ENCODE results near the gene ADAMTS9. TPM values are rescaled to one million over a fixed set of nuclear protein-coding genes. Genes with fewer than 3 reads are reported as not detected.

ADAMTS9 gene
- polyA plus RNA-seq, 2 of the 4 experiments (the other 2 are of a cell fraction), result 0.34 to 1.1 TPM

- no peaks in the 10 kb centered on the region for H3K4me1 ChIP-seq
- ATAC-seq, result no peak
- TF ChIP-seq CHD4 (IDR thresholded peaks at IDR 0.05; ENCODE audit: borderline replicate concordance), result no peak
- TF ChIP-seq GATA3 (IDR thresholded peaks at IDR 0.05; ENCODE audit: borderline replicate concordance), result no peak
- no peak for TF ChIP-seq MAZ (IDR thresholded peaks at IDR 0.05; ENCODE audit: borderline replicate concordance, low read depth, low read length)
- no peak for TF ChIP-seq BHLHE40 (IDR thresholded peaks at IDR 0.05; ENCODE audit: low read depth, low read length)
- TF ChIP-seq FOSL2 (IDR thresholded peaks at IDR 0.05), result no peak
- no peak for TF ChIP-seq FOSL2 (CRISPR knock-in tag; IDR thresholded peaks at IDR 0.05)
- ChIA-PET CTCF (no interaction called here), POLR2A (no interaction called here)
- no peak overlapping the region for H3K4me2 ChIP-seq
- no peak overlapping the region for H3K27ac ChIP-seq
- no peak for FAIRE-seq
- 30% methylated on average over 3 of the region's 3 CpGs for WGBS (ENCODE audit: missing lambda C conversion rate)
- H3K4me3 ChIP-seq, result no peak overlapping the region
- no peak for DNase-seq (ENCODE audit: low read depth in 1 of 2, low spot score in 1 of 2)
- H3K9me3 ChIP-seq, result no peaks in the 10 kb centered on the region
Measured at GRCh38 chr3:64644483-64644882, 43.3 kb downstream of the ADAMTS9 start.

- Histone ChIP-seq H3K4me1 (no peaks in the 10 kb centered on the region), H3K4me2 (no peak overlapping the region), H3K27ac (no peak overlapping the region), H3K9me3 (no peaks in the 10 kb centered on the region), H3K4me3 (no peak overlapping the region)
- ChIA-PET POLR2A (no interaction called here), CTCF (interaction anchor here (1.0 kb wide), 1 partner anchor 109 kb away, joined by 5 read pairs; no protein-coding TSS in a partner anchor)
- DNase-seq (ENCODE audit: low read depth in 1 of 2, low spot score in 1 of 2) (no peak), ATAC-seq (no peak), FAIRE-seq (no peak)
- TF ChIP-seq RARB (CRISPR knock-in tag; IDR thresholded peaks at IDR 0.05), result no peak
- 69% methylated on average over 18 of the region's 18 CpGs for WGBS (ENCODE audit: missing lambda C conversion rate)
Measured at GRCh38 chr3:64642327-64643151, 45.3 kb downstream of the ADAMTS9 start.

GRCh38 chr3:64638981-64639481 lies 48.8 kb downstream of the ADAMTS9 start:
- Histone ChIP-seq H3K27ac (no peak overlapping the region), H3K4me1 (no peaks in the 10 kb centered on the region), H3K9me3 (no peaks in the 10 kb centered on the region), H3K4me2 (no peak overlapping the region), H3K4me3 (no peak overlapping the region)
- ChIA-PET POLR2A (no interaction called here), CTCF (no interaction called here)
- FAIRE-seq (no peak), ATAC-seq (no peak), DNase-seq (ENCODE audit: low read depth in 1 of 2, low spot score in 1 of 2) (no peak)
- TF ChIP-seq SMC3 (IDR thresholded peaks at IDR 0.05) (no peak), KDM1A (IDR thresholded peaks at IDR 0.05; ENCODE audit: low read depth) (no peak), SREBF2 (IDR thresholded peaks at IDR 0.05) (no peak), EHMT2 (IDR thresholded peaks at IDR 0.05; ENCODE audit: low read depth) (no peak), ATOH8 (CRISPR knock-in tag; IDR thresholded peaks at IDR 0.05; ENCODE audit: low read depth) (no peak), HDAC2 (IDR thresholded peaks at IDR 0.05) (no peak), FOSB (CRISPR knock-in tag; IDR thresholded peaks at IDR 0.05) (no peak), KDM5A (IDR thresholded peaks at IDR 0.05) (no peak), RAD21 (conservative IDR thresholded peaks at IDR 0.05 in 1 of 2, IDR thresholded peaks at IDR 0.05 in 1 of 2) (no peak), NFE2L2 (conservative IDR thresholded peaks at IDR 0.05; ENCODE audit: low read length) (no peak), RCOR1 (IDR thresholded peaks at IDR 0.05; ENCODE audit: low read depth, low read length) (no peak), POLR2A (IDR thresholded peaks at IDR 0.05; ENCODE audit: low read length) (no peak), PBX3 (IDR thresholded peaks at IDR 0.05) (no peak), MAFK (IDR thresholded peaks at IDR 0.05; ENCODE audit: partially characterized antibody) (no peak), EHF (CRISPR knock-in tag; IDR thresholded peaks at IDR 0.05) (no peak)
- TF ChIP-seq, protein P1, sequence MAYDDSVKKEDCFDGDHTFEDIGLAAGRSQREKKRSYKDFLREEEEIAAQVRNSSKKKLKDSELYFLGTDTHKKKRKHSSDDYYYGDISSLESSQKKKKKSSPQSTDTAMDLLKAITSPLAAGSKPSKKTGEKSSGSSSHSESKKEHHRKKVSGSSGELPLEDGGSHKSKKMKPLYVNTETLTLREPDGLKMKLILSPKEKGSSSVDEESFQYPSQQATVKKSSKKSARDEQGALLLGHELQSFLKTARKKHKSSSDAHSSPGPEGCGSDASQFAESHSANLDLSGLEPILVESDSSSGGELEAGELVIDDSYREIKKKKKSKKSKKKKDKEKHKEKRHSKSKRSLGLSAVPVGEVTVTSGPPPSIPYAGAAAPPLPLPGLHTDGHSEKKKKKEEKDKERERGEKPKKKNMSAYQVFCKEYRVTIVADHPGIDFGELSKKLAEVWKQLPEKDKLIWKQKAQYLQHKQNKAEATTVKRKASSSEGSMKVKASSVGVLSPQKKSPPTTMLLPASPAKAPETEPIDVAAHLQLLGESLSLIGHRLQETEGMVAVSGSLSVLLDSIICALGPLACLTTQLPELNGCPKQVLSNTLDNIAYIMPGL (CRISPR knock-in tag; IDR thresholded peaks at IDR 0.05; ENCODE audit: borderline replicate concordance), result no peak
- TF ChIP-seq, protein P2, sequence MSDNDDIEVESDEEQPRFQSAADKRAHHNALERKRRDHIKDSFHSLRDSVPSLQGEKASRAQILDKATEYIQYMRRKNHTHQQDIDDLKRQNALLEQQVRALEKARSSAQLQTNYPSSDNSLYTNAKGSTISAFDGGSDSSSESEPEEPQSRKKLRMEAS (IDR thresholded peaks at IDR 0.05), result no peak
- 31% methylated on average over 3 of the region's 3 CpGs for WGBS (ENCODE audit: missing lambda C conversion rate)
